ENCODE results near the gene DUOXA2. TPM values are rescaled to one million over a fixed set of nuclear protein-coding genes. Genes with fewer than 3 reads are reported as not detected.

The DUOXA2 gene
- total and polyA plus RNA-seq, 2 of the 4 experiments (the other 2 are of a cell fraction) = not detected

DNA sequence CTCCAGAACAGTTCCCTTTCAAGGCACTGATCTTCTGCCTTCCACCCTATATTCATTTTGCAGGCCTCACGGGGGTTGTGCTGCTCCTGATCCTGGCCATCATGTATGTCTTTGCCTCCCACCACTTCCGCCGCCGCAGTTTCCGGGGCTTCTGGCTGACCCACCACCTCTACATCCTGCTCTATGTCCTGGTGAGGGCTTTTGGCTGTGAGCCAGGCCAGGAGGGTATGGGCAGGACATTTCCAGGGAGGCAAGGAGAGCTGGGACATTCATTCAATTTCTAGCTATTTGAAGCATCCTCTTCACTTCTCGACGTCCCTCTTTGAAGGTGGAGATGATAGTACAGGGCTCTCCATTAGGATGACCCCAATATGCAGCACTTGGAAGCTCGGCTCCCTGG is 41.6 kb downstream of the DUOXA2 start:
- Histone ChIP-seq H3K27me3 (ENCODE audit: control insufficient read depth, insufficient read depth, low read length) (no peaks in the 10 kb centered on the region), H3K4me2 (ENCODE audit: low read depth, low read length) (no peak overlapping the region), H3K4me3 (ENCODE audit: insufficient read depth, low read depth, low read length) (no peak overlapping the region), H3K36me3 (ENCODE audit: control insufficient read depth, insufficient read depth, low read length) (no peaks in the 10 kb centered on the region), H3K9me3 (ENCODE audit: control insufficient read depth, insufficient read depth, low read length) (no peaks in the 10 kb centered on the region), H3K9ac (ENCODE audit: low read depth, low read length) (no peak overlapping the region), H2AK9ac (replicated peaks; ENCODE audit: low read depth, low read length, poor library complexity) (no peak overlapping the region), H3K4me1 (ENCODE audit: control insufficient read depth, insufficient read depth, low read length) (peaks cover 8% of the 10 kb centered on the region; the same call in 1 of the 2 replicates), H2BK5ac (ENCODE audit: low read depth, low read length, poor library complexity, severe bottlenecking) (no peak overlapping the region), H4K91ac (ENCODE audit: insufficient read depth, low read depth, low read length) (no peak overlapping the region), H3K9me1 (ENCODE audit: insufficient read depth, low read length) (peaks cover 12% of the 10 kb centered on the region), H4K8ac (ENCODE audit: low read depth in 2 of 2, low read length in 2 of 2) (no peak overlapping the region), H4K5ac (ENCODE audit: low read depth, low read length) (no peak overlapping the region), H3K4ac (ENCODE audit: low read depth, low read length) (no peak overlapping the region), H4K20me1 (ENCODE audit: insufficient read depth, low read length) (no peaks in the 10 kb centered on the region), H3K18ac (ENCODE audit: low read depth, low read length) (no peak overlapping the region), H2AFZ (replicated peaks; ENCODE audit: low read length, poor library complexity) (no peak overlapping the region), H3K79me1 (ENCODE audit: low read depth in 1 of 2, low read length in 2 of 2) (no peaks in the 10 kb centered on the region), H3K27ac (ENCODE audit: insufficient read depth, low read length) (no peak overlapping the region), H2BK20ac (ENCODE audit: low read depth, low read length) (no peak overlapping the region), H3K56ac (ENCODE audit: extremely low read depth, insufficient read depth, low read length) (no peak overlapping the region), H2BK120ac (ENCODE audit: low read depth, low read length) (no peak overlapping the region), H3K14ac (replicated peaks; ENCODE audit: low read depth, low read length) (no peak overlapping the region), H2AK5ac (ENCODE audit: low read depth, low read length) (no peak overlapping the region), H2BK15ac (ENCODE audit: low read depth, low read length) (no peak overlapping the region), H3K23ac (ENCODE audit: low read depth, low read length) (no peak overlapping the region)
- WGBS, 2 experiments (ENCODE audit: extremely low coverage in 2 of 2, insufficient read length in 1 of 2) = no CpG with 5 or more reads among the region's 8 CpGs
- dilution Hi-C loops (cut with HindIII; ENCODE audit: low sequenced_read_pairs, unreplicated experiment) = no loop called here
- POLR2A ChIA-PET (ENCODE audit: unreplicated experiment) = no interaction called here
- ATAC-seq (ENCODE audit: low read depth) = no peak
- DNase-seq = no peak
- no TSS peak for BruUV-seq (replicated peaks)
- TF ChIP-seq, protein P1, sequence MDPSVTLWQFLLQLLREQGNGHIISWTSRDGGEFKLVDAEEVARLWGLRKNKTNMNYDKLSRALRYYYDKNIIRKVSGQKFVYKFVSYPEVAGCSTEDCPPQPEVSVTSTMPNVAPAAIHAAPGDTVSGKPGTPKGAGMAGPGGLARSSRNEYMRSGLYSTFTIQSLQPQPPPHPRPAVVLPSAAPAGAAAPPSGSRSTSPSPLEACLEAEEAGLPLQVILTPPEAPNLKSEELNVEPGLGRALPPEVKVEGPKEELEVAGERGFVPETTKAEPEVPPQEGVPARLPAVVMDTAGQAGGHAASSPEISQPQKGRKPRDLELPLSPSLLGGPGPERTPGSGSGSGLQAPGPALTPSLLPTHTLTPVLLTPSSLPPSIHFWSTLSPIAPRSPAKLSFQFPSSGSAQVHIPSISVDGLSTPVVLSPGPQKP (IDR thresholded peaks at IDR 0.05; ENCODE audit: borderline replicate concordance, low read depth, low read length) = no peak
- TF ChIP-seq RCOR1 (IDR thresholded peaks at IDR 0.05; ENCODE audit: insufficient replicate concordance, low read length) (no peak), RFX5 (IDR thresholded peaks at IDR 0.05; ENCODE audit: low read depth, low read length) (no peak), CHD1 (IDR thresholded peaks at IDR 0.05; ENCODE audit: low read depth, low read length) (no peak)
- TF ChIP-seq, protein P2, sequence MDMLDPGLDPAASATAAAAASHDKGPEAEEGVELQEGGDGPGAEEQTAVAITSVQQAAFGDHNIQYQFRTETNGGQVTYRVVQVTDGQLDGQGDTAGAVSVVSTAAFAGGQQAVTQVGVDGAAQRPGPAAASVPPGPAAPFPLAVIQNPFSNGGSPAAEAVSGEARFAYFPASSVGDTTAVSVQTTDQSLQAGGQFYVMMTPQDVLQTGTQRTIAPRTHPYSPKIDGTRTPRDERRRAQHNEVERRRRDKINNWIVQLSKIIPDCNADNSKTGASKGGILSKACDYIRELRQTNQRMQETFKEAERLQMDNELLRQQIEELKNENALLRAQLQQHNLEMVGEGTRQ (IDR thresholded peaks at IDR 0.05; ENCODE audit: low read depth, low read length) = no peak
- intact Hi-C loops (cut with micrococcal nuclease) = no loop called here
- CTCF ChIA-PET = interaction anchor here (0.7 to 1.5 kb wide), 2 partner anchors 38 to 257 kb away, joined by 3 to 4 read pairs; no protein-coding TSS in a partner anchor
- in situ Hi-C loops (cut with MboI; ENCODE audit: low sequenced_read_pairs) = no loop called here
